GM21825 (cell line): ENCODE data around the gene ZBTB20.

Source experiments
- ATAC-seq: cut with Tn5 transposase; IDR thresholded peaks from one replicate; pipeline ENCODE4 v1.9.1; 2021; ENCODE audit warnings: mild to moderate bottlenecking, moderate library complexity; ENCODE audit not compliant: unreplicated experiment

Gene ZBTB20

DNA sequence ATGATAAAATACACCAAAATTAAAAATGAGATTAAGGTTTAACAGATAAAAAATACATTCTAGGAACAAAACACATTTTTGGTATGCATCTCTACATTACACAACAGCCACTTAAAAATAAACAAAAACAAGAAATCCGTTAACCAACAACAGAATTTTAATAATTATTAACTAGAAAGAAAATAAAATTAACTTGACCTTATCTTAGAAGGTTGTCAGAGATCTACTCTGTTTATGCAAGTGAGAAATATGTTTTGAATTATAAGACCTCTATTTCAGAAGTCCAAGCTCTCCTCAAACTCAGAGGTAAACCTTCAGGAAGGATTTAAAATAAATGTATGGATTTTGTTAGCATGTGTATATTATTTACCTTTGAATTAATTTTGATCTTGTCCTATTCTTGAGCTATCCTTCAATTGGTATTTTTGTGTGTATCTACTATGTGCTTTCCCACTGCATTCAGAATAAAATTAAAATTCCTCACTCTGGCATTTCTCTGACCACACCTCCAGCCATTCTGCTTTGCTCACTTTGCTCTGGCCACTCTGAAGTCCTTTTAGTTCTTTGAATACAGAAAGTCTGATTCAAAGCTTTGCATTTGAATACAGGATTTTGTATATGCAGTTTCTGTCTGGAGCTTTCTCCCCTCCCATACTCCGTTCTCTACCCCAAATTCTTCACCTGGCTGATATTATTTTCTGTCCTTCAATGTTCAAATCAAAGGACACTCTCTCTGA, 352.0 kb downstream of the ZBTB20 start:
- ATAC-seq: no peak

GRCh38 chr3:114792159-114792918, 354.7 kb downstream of the ZBTB20 start:
- ATAC-seq: no peak

GRCh38 chr3:114790752-114791151, 356.3 kb downstream of the ZBTB20 start:
- ATAC-seq: no peak

GRCh38 chr3:114789803-114790202, 357.3 kb downstream of the ZBTB20 start:
- no peak for ATAC-seq

GRCh38 chr3:114775395-114775794, 371.7 kb downstream of the ZBTB20 start:
- ATAC-seq: no peak

DNA sequence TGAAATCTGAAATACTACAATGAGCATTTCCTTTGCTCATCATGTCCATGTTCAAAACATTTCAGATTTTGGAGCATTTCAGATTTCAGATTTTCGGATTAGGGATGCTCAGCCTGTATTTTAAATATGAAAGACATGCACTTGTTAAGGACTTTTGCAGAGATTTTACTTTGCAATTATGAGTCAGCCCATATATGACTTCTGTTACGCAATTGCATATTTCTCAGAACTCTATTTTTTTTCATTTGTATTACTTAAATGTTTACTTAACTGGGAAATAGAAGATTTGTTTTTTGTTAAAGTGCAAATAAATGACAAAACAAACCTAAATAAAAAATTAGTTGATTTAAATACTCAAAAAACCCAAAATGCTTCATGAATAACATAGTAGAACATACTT, 376.2 kb downstream of the ZBTB20 start:
- no peak for ATAC-seq

- ATAC-seq: no peak
These were observed 383.0 kb downstream of the ZBTB20 start for GRCh38 chr3:114764056-114764492.

- no peak for ATAC-seq
These were observed 384.9 kb downstream of the ZBTB20 start for GRCh38 chr3:114762144-114762543.

- no peak for ATAC-seq
These were observed 386.4 kb downstream of the ZBTB20 start for GRCh38 chr3:114760679-114761078.

- no peak for ATAC-seq
These were observed 388.0 kb downstream of the ZBTB20 start for GRCh38 chr3:114758831-114759699.

GRCh38 chr3:114756506-114757279, 390.4 kb downstream of the ZBTB20 start:
- peak; percentile 63 for ATAC-seq

DNA sequence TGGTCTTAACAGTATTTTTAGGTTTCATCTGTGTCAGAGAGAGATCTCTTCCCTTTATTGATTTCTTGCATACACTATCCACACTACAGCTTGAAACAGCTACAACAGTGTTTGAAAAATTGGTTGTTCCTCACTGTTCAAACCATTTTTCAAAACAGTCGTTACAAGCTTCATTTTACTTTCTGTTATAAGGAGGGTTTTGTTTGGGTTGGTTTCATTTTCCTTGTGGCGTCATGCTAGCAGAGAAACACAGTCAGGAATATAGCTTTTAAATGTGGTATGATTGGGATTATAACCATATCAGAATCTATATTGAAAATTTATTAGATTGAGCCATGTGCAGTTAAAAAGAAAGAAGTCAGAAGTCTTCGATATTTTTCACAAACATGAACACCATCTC, 400.6 kb downstream of the ZBTB20 start:
- ATAC-seq: no peak

DNA sequence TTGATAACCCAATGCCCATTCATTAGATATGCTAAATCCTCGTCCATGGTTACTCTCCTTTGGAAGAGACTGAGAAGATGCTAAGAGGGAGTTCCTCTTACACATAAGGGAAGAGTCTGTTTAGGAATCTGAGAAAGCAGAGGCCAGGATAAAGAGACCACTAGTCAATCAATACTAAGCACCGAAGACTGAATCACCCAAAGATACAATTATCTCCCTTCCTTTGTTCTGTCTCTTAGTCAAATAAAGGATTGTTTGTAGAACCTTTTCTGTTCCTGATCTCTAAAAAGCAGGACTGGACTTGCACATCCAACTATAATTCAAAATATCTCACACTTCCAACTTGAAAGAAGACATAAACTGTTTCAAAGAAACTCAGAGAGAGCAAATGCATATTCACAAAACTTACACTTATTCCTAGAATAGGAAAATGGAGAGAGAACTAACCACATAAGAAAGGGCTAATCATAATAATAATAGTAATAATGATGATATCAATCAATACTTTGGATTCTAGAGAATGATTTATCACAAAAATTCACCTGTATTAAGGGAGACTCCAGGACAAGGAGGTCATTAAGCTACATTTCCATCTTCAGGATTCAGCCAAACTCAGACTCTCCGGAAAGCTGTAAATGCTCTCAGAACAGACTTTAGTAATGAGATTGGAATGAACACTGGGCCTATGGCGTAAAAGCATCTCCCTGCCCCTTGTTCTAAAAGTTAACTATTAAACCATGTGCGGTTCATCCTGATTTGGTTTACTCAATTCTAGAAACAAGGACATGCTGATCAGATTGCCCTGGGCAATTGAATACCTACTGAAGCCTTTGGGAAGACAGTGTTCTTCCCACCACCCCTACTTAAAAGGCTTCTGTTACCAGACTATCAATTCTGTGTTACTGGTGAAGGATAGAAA, 401.5 kb downstream of the ZBTB20 start:
- no peak for ATAC-seq

DNA sequence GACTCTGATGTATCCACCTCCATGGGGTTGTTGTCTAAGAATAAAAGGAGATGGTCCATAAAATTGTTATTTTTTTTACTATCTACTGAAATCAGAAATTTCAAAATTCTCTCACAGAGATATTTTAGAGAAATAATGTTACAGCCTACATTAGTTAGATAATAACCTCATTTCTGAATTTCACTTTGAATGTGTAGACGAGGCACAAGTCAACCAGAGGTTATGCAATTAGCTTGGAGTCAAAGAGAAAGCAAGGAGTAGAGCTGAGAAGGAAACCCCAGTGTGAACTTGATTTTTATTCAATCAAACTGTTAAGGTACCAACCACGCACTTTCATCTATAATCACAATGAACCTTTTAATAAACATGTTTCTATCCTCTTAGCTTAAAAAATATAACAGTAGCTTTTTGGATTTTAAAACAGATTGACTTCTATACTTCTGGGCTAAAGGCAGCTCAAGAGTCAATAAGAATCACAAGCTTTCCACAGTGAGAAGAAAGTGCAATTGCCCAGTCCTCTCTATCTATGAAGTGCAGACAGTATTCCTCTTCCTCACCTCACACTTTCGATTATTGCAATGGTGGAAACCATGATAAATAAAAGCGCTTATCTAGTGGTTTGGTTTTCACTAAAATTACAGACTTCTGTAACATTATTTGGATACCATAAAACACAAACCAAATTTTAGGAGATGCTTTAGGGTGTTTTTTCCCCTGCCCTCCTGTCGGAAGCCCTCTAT, 403.2 kb downstream of the ZBTB20 start:
- ATAC-seq: no peak

DNA sequence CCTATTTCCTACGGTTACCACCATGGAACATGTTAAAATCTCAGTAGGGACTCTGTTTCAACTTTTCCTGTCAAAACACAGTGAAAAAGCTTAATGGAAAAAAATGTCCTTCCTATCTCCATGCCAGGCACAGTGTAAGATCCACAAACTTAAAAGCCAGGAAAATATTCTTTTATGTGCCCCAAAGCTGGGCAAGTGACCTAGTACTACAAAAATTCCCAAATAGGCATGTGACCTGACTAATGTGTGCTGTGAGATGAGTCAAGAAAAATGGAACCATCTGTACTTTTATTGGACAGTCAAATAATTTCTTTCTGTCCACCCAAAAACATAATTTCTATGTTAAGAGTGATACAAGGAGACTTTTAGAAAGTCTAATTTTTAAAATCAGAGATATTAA, 406.0 kb downstream of the ZBTB20 start:
- ATAC-seq: no peak

DNA sequence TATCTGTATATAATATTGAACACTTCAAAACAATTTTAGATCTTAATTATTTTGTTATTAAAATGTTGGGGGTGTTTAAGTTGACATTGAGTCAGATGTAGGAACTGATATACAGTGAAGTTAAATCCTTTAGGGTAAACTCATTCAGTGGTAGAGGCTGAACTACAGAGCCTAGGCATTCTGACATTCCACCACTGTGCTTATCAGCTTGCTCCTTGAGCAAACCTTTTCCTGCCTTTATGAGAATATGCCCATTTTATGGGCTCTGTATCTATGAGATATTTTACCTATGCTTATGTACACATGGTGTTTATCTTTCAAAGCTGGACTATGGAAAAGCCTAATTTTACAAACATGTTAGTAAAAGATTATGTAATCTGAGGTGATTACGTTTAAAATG, 407.5 kb downstream of the ZBTB20 start:
- ATAC-seq: no peak

DNA sequence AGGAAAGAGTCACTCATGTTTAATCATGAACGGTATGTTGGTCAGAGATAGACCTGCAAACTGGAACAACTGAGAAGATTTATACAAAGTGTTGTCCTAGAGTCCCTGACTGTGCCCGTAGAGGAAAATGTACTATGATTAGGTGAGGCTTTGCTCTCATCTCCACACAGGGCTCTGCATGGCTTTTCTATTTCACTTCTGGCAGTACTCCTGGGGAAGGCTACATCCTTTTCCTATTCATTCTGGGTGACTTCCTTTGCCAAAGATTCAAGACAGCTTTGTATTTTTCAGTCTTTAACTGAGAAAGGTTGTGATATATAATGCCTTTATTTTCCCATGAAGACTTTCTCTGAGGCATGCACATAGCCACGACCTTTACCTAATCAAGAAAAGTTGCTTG, 414.7 kb downstream of the ZBTB20 start:
- ATAC-seq: no peak

- ATAC-seq: no peak
These were observed 416.7 kb downstream of the ZBTB20 start for GRCh38 chr3:114730397-114730796.

- ATAC-seq: no peak
These were observed 419.7 kb downstream of the ZBTB20 start for GRCh38 chr3:114727373-114727772.
